K562 (cell line): ENCODE data around the gene IL17REL. TPM values are rescaled to one million over a fixed set of nuclear protein-coding genes. Genes with fewer than 3 reads are reported as not detected.
A peak's percentile ranks its signal among the peaks of the same experiment; 100 is the strongest.

Experiments used
- ARID4B ChIP-seq: sonication (generic); formaldehyde crosslinking; IDR thresholded peaks from 2 replicates; pipeline ENCODE4 v1.8.0; 2022; ENCODE audit warnings: mild to moderate bottlenecking, missing genetic modification reagents
- BCL6 ChIP-seq: fragments of 250-450 bp; sonication (Bioruptor Pico); IDR thresholded peaks from 2 replicates; pipeline ENCODE4 v1.4.0; 2020
- CHD7 ChIP-seq: fragments of 200-600 bp; sonication (generic); IDR thresholded peaks from one replicate; pipeline ENCODE4 v1.6.1; 2012; ENCODE audit warnings: mild to moderate bottlenecking, low read depth, low read length, inconsistent platforms
- HDAC2 ChIP-seq: fragments of 450-650 bp; IDR thresholded peaks from 2 replicates; pipeline ENCODE4 v1.6.1; 2016; ENCODE audit warnings: mild to moderate bottlenecking
- POLR2A ChIP-seq: fragments of 450-650 bp; conservative IDR thresholded peaks from 2 replicates; pipeline ENCODE4 v1.6.1; 2016
- RNF2 ChIP-seq: sonication (generic); IDR thresholded peaks from 2 replicates; pipeline ENCODE4 v1.6.1; 2016
- XRCC5 ChIP-seq: fragments of 200-400 bp; formaldehyde crosslinking; IDR thresholded peaks from 2 replicates; pipeline ENCODE4 v1.6.1; 2017; ENCODE audit warnings: low read depth, mild to moderate bottlenecking, low read length
- ZKSCAN1 ChIP-seq: fragments of 150-350 bp; IDR thresholded peaks from 2 replicates; pipeline ENCODE4 v1.6.1; 2016; ENCODE audit warnings: low read depth, low read length
- polyA plus RNA-seq, 8 experiments: library from polyadenylated mRNA; depleted of rRNA in 4 of 8; stranded (reverse) in 5 of 8; unstranded in 3 of 8; fragments of >200 nt; fragmentation: Nextera tagmentation in 2 of 8; fragmentation: Illumina TruSeq in 1 of 8; extraction: Ambion mirVana in 2 of 8; extraction: Trizol in 1 of 8; gene quantifications; 2 replicates each; pipeline versions ENCODE4 v1.2.1 to v1.2.3, GENCODE V29; 2011 to 2014; ENCODE audit warnings: inconsistent platforms in 1 of 8, missing spikeins in 1 of 8
- total RNA-seq, 7 experiments: library from RNA; depleted of rRNA in 6 of 7; stranded (reverse); fragments of >200 nt in 6 of 7; fragmentation: Illumina TruSeq in 2 of 7; extraction: Trizol in 2 of 7; gene quantifications; 2 replicates each; pipeline versions ENCODE4 v1.2.1 to v1.2.3, GENCODE V29; 2011 to 2021; ENCODE audit warnings: low replicate concordance in 1 of 7

IL17REL gene
- total and polyA plus RNA-seq, 9 of the 15 experiments (the other 6 are each of a cell fraction or from before 2014, with no cell fraction given): 0.05 to 0.42 (median 0.11) TPM; not detected in 4

- TF ChIP-seq CHD7 (no peak), ARID4B (CRISPR knock-in tag) (no peak), BCL6 (no peak), HDAC2 (no peak; the same call in 1 of the 2 replicates), ZKSCAN1 (no peak), POLR2A (peak; percentile 74), RNF2 (peak; percentile 87), XRCC5 (no peak)
Observed at GRCh38 chr22:49970528-49971231, 41.9 kb downstream of the IL17REL start (continued).
